NCI-H446 (cell line): ENCODE measurements around the gene GID4.

Experiments
- DNase-seq, 2 experiments: peaks; one replicate each; lab custom pipeline; 2025; lab: John Stamatoyannopoulos, UW

Gene GID4

GRCh38 chr17:18101828-18102227 lies 62.6 kb downstream of the GID4 start:
- DNase-seq, result no peak

GRCh38 chr17:18102640-18103039 lies 63.4 kb downstream of the GID4 start:
- no peak for DNase-seq

GRCh38 chr17:18105027-18105426 lies 65.8 kb downstream of the GID4 start:
- no peak for DNase-seq

- no peak for DNase-seq
These were observed 66.4 kb downstream of the GID4 start for GRCh38 chr17:18105595-18105994.

GRCh38 chr17:18106211-18106610 lies 67.0 kb downstream of the GID4 start:
- no peak for DNase-seq

- DNase-seq, result no peak
These were observed 68.0 kb downstream of the GID4 start for GRCh38 chr17:18107061-18107790.

GRCh38 chr17:18107971-18108370 lies 68.8 kb downstream of the GID4 start:
- no peak for DNase-seq

- DNase-seq, result no peak
These were observed 69.4 kb downstream of the GID4 start, which contains the start of gene MYO15A for GRCh38 chr17:18108401-18109312. TSS of gene MYO15A (plus strand) at chr17:18108756. CDS start at chr17:18118801, 10,045 bp downstream.

GRCh38 chr17:18109935-18110485 lies 70.8 kb downstream of the GID4 start:
- DNase-seq, result no peak

GRCh38 chr17:18110636-18111145 lies 71.5 kb downstream of the GID4 start:
- no peak for DNase-seq

- no peak for DNase-seq
These were observed 72.2 kb downstream of the GID4 start for GRCh38 chr17:18111330-18111971.

GRCh38 chr17:18115517-18115916 lies 76.3 kb downstream of the GID4 start:
- DNase-seq, result no peak

- no peak for DNase-seq
These were observed 76.9 kb downstream of the GID4 start for GRCh38 chr17:18116078-18116477.

GRCh38 chr17:18117533-18117932 lies 78.3 kb downstream of the GID4 start:
- no peak for DNase-seq
